ENCODE results near the gene CEP112.

DNA sequence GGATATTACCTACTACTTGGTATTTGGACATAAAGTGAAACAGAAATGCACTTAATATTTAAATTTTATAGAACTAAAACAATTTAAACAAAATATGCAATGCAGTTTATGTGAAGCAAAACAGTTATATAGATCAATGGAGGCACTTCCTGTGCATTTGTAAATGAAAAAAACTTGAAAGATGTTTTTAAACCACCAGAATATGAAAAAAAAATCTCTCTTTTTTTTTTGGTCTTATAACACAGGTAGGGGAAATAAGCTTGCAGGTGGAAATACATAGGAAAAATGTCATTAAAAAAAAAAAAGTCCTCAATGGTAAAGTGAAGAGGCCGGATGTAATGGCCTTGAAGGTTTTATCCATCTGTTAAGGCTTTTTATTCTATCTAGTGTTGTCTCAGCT, 450.2 kb downstream of the CEP112 start:
- no peak for TF ChIP-seq POLR2A (IDR thresholded peaks at IDR 0.05; ENCODE audit: low read depth, low read length)
- TF ChIP-seq, protein P1, sequence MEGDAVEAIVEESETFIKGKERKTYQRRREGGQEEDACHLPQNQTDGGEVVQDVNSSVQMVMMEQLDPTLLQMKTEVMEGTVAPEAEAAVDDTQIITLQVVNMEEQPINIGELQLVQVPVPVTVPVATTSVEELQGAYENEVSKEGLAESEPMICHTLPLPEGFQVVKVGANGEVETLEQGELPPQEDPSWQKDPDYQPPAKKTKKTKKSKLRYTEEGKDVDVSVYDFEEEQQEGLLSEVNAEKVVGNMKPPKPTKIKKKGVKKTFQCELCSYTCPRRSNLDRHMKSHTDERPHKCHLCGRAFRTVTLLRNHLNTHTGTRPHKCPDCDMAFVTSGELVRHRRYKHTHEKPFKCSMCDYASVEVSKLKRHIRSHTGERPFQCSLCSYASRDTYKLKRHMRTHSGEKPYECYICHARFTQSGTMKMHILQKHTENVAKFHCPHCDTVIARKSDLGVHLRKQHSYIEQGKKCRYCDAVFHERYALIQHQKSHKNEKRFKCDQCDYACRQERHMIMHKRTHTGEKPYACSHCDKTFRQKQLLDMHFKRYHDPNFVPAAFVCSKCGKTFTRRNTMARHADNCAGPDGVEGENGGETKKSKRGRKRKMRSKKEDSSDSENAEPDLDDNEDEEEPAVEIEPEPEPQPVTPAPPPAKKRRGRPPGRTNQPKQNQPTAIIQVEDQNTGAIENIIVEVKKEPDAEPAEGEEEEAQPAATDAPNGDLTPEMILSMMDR (conservative IDR thresholded peaks at IDR 0.05; ENCODE audit: low read depth, low read length): no peak

All from IMR-90 (cell line).